T-helper 9 cell (primary cell): ENCODE results near the gene TEPSIN.
"Not testable (repeated sequence)": the region's sequence is repeated elsewhere in the genome, so short reads cannot be mapped to it uniquely, and the experiment has no call there.

Source experiments
- DNase-seq: peaks from one replicate; pipeline ENCODE4 v3.0.0-alpha.2; 2020

TEPSIN gene

GRCh38 chr17:81235822-81236740 lies 2.8 kb downstream of the TEPSIN start:
- no peak for DNase-seq

- no peak for DNase-seq
Measured at GRCh38 chr17:81234940-81235821, 3.7 kb downstream of the TEPSIN start.

GRCh38 chr17:81234506-81234855 lies 4.4 kb downstream of the TEPSIN start:
- DNase-seq = no peak

- no peak for DNase-seq
Measured at GRCh38 chr17:81233811-81234505, 4.9 kb downstream of the TEPSIN start.

- DNase-seq = no peak
Measured at GRCh38 chr17:81233316-81233715, 5.5 kb downstream of the TEPSIN start.

- DNase-seq = no peak
Measured at GRCh38 chr17:81232616-81233241, 6.1 kb downstream of the TEPSIN start.

GRCh38 chr17:81231766-81232581 lies 6.9 kb downstream of the TEPSIN start:
- no peak for DNase-seq

GRCh38 chr17:81231121-81231645 lies 7.7 kb downstream of the TEPSIN start:
- DNase-seq = no peak

GRCh38 chr17:81230043-81230820 lies 8.6 kb downstream of the TEPSIN start:
- no peak for DNase-seq

- no peak for DNase-seq
Measured at GRCh38 chr17:81229666-81229920, 9.3 kb downstream of the TEPSIN start.

GRCh38 chr17:81228834-81229665 lies 9.8 kb downstream of the TEPSIN start:
- DNase-seq = no peak

GRCh38 chr17:81228420-81228819 lies 10.4 kb downstream of the TEPSIN start:
- DNase-seq = no peak

- not testable (repeated sequence) for DNase-seq
Measured at GRCh38 chr17:81227630-81228029, 11.2 kb downstream of the TEPSIN start.

GRCh38 chr17:81223762-81224130 lies 15.1 kb downstream of the TEPSIN start:
- no peak for DNase-seq

- DNase-seq = peak; percentile 100
Measured at GRCh38 chr17:81222906-81223761, 15.7 kb downstream of the TEPSIN start, which contains the start of gene CEP131. CEP131 (minus strand) TSS chr17:81222965; CDS start chr17:81220056, 2,909 bp downstream.

GRCh38 chr17:81222620-81222905 lies 16.3 kb downstream of the TEPSIN start:
- no peak for DNase-seq

GRCh38 chr17:81221842-81222619 lies 16.8 kb downstream of the TEPSIN start:
- no peak for DNase-seq

GRCh38 chr17:81221371-81221841 lies 17.4 kb downstream of the TEPSIN start:
- DNase-seq = no peak
